SKM-1 (cell line): ENCODE measurements around the gene UCKL1.
A peak's percentile ranks its signal among the peaks of the same experiment; 100 is the strongest.
"Not testable (repeated sequence)": the region's sequence is repeated elsewhere in the genome, so short reads cannot be mapped to it uniquely, and the experiment has no call there.

Source experiments
- DNase-seq: peaks from one replicate; lab custom pipeline; 2025; ENCODE audit not compliant: unreplicated experiment; lab: John Stamatoyannopoulos, UW

UCKL1 gene

GRCh38 chr20:63944078-63944941 lies 11.9 kb downstream of the UCKL1 start:
- DNase-seq: no peak

DNA sequence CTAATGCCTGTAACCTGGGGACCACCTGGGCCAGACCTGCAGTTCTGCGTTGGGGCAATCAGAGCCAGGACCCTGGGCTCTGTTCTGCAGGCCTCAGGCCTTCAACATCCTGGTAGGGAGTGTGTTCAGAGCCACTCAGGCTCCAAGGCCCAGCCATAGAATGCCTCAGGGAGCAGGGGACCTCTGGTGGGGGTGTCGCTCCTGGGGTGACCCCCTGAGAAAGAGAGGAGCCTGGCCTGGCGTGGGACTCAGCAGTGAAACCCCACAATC lies 12.5 kb downstream of the UCKL1 start:
- DNase-seq: no peak

GRCh38 chr20:63942969-63943807 lies 13.0 kb downstream of the UCKL1 start:
- no peak for DNase-seq

DNA sequence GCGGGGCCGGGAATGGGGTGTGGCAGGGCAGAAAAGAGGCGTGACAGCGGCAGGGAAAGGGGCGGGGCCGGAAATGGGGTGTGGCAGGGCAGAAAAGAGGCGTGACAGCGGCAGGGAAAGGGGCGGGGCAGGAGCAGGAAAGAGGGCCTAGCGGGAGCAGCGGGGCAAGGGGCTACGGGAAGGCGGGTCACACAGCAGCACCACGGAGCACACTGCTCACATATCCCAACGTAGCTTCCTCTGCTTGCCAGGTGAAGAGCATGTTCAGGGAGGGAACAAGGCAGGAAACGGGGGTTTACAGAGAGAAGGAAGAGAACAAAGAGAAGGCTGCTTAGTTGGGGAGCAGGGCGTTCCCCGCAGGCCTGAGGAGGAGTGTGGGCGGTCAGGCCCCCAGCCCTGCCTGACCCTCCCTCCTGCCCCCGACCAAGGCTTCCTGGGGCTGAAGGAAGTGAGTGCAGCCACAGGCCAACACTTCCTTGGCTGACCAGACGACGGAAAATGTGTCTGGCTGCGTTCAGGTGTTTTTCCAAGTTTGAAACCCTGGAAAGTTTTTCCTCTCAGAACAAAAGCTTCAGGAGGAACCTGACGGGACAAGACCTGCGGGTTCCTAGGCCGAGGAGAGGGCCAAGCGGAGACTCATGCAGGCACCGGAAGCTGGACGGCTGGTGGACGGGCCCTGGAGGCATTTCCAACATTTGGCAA lies 13.8 kb downstream of the UCKL1 start:
- no peak for DNase-seq

GRCh38 chr20:63941282-63942081 lies 14.7 kb downstream of the UCKL1 start:
- peak; percentile 14 for DNase-seq

- no peak for DNase-seq
Measured at GRCh38 chr20:63940472-63941266, 15.5 kb downstream of the UCKL1 start.

DNA sequence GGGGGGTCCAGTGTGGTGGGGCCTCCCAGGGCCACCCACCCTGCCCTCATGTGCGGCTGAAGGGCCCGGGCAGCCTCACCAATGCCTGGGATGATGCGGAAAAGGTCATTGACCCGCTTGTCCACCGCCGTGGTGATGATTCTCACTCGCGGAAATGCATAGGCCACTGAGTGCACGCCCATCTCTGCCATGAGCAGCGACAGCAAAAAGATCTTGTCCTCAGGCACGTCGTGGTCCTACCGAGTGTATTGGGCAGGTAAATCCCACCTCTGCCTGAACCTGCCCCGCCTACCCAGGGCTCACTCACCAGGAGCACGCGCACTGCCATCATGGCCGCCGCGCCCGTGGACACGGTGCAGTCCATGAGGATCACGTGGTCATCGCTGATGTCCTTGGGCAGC lies 16.1 kb downstream of the UCKL1 start:
- no peak for DNase-seq

GRCh38 chr20:63939061-63939935 lies 16.9 kb downstream of the UCKL1 start:
- DNase-seq: no peak

DNA sequence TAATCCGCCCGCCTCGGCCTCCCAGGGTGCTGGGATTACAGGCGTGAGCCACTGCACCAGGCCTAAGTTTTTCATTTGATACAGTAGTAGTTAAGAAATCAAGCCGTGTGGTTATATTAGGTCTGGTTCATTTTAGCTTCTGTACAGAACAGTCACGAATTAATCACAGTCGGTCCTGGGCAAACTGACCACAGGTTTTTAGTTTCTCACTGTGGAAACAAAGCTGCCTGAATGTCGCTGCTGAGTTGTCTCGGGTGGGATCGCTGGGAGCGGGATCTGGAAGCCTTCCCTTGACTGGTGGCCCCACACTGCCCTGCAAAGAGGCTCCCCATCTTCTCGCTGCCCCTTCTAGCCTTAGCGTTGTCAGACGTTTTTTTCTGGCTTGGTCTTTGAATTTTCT lies 18.6 kb downstream of the UCKL1 start:
- no peak for DNase-seq

DNA sequence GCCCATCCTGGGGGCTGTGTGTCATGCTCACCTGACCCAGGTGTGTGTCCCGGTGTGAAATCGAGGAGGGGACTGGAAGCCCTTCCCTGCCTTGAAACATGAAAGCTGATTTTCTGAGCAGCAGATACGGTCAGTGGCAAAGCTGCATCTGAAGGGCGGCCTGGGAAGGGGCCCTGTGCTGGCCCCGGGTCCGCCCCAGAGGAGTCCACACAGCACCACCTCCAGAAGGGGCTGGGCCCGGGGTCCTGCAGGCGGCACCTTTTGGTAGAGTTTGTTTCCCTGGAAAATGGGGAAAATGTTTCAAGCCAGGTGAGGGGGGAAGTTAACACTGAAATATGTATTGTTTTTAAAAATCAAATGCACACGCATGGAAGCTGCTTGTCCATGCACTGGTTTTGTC lies 20.8 kb downstream of the UCKL1 start:
- no peak for DNase-seq

DNA sequence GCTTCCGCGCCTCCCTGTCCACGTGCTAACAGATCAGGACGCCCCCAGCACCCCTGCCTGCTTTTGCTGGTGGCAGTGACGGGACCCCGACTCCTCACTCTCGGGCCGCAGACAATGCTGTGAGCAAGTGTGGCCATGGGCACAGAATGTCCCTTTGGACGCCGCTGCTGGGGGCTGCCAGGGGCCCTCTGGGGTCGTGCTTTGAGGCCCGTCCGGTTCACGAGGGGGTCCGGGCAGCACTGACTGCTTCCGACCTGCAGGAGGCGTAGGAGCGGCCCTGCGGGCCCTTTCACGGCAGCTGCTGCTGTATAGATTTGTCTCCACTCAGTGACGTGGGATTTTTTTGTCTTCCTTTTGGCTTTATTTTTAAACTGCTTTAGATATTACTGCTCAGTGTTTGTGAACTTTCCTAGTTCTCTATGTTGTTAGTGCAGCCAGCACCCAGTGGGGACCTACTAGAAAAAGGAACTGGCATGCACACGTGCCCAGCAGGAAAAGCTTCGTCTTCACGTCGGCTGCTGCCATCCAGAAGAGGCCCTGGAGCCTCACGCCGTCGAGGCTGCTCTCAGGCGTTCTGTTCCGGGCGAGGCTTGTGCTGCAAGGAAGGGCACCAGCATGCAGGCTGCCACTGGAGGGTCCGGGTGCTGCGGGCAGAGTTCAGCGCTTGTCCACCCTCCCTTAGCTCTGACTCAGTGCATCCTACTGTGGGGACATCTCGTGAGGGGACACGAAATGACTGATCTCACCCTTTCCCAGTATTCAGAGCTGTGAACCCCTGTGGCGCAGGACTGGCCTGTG lies 21.7 kb downstream of the UCKL1 start:
- no peak for DNase-seq

DNA sequence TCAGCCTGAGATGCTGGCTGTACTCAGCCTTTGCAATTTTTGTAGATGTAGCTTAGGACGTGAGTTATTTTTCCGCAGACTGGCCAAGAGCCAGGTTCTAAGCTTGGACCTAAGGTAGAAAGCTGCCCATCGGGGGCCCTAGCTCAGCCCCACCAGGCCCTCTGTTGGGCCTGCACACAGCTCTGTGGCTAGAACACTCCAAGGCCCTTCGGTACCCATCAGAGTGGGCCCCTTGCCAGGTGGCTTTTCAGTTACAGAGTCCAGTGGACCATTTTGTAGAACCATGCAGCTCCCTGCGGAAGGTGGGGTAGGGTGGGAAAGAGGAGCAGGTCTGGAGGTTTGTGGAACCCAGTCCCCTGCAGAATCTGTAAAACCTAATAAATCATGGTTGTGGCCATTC lies 22.6 kb downstream of the UCKL1 start:
- no peak for DNase-seq

- no peak for DNase-seq
Measured at GRCh38 chr20:63932606-63933160, 23.5 kb downstream of the UCKL1 start.

DNA sequence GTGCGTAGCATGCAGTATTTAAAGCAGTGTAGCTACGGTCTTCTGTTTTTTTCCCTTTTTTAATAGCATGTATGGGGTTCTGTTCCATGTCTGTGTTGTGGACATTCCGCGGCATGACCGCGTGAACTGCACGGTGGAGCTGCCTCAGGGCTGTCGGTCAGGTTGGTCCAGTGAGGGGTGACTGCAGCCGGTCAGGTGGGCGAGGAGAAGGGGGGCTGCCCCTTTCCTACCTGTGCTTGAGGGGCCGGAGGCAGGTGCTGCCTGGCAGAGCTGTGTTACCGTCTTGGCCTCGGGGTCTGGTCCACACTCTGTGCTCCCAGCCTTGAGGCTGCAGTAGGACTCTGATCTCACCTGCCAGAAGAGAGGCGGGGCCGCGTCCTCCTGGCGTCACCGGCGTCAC lies 24.5 kb downstream of the UCKL1 start:
- no peak for DNase-seq

GRCh38 chr20:63930971-63931553 lies 25.2 kb downstream of the UCKL1 start:
- DNase-seq: no peak

GRCh38 chr20:63929473-63929883 lies 26.7 kb downstream of the UCKL1 start:
- not testable (repeated sequence) for DNase-seq

DNA sequence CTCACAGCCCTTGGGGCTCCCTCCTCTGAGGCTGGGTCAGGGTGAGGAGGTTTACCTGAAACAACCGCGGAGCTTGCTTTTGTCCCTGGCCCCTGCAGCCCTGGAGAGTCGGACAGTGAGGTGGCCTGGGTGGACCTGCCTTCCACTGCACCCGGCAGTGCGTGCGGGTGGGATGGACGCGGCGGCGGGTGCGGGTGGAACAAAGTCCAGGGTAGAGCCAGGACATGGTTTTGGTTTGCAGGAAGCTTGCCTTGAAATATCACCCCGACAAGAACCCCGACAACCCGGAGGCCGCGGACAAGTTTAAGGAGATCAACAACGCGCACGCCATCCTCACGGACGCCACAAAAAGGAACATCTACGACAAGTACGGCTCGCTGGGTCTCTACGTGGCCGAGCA lies 27.1 kb downstream of the UCKL1 start:
- no peak for DNase-seq

- DNase-seq: no peak
Measured at GRCh38 chr20:63926298-63926697, 29.9 kb downstream of the UCKL1 start.
